GM23248 (cell line): ENCODE results near the gene KLHL2. TPM values are rescaled to one million over a fixed set of nuclear protein-coding genes. Genes with fewer than 3 reads are reported as not detected.

ENCODE experiments used
- DNase-seq: peaks from one replicate; pipeline ENCODE4 v3.0.0-alpha.2; 2015
- H2AFZ ChIP-seq: fragments of 200-600 bp; sonication (generic); 2 replicates; pipeline ENCODE4 v1.6.1; 2016; ENCODE audit warnings: antibody characterized with exemption
- H3F3A ChIP-seq: fragments of 200-600 bp; sonication (generic); 2 replicates; pipeline ENCODE4 v1.6.1; 2016; ENCODE audit warnings: mild to moderate bottlenecking, antibody characterized with exemption, mixed run types; ENCODE audit not compliant: insufficient read depth
- H3K27ac ChIP-seq: fragments of 200-600 bp; sonication (generic); 2 replicates; pipeline ENCODE4 v1.5.1; 2016; ENCODE audit warnings: mild to moderate bottlenecking
- H3K27me3 ChIP-seq: fragments of 200-600 bp; sonication (generic); replicated peaks from 2 replicates; pipeline ENCODE4 v1.6.1; 2016; ENCODE audit warnings: mild to moderate bottlenecking; ENCODE audit not compliant: insufficient read depth
- H3K36me3 ChIP-seq: fragments of 200-600 bp; sonication (generic); 2 replicates; pipeline ENCODE4 v1.6.1; 2016; ENCODE audit warnings: low read depth, mild to moderate bottlenecking
- H3K4me1 ChIP-seq: fragments of 200-600 bp; sonication (generic); 2 replicates; pipeline ENCODE4 v1.6.1; 2016; ENCODE audit warnings: mild to moderate bottlenecking; ENCODE audit not compliant: insufficient read depth
- H3K4me2 ChIP-seq: fragments of 200-600 bp; sonication (generic); one replicate; pipeline ENCODE4 v1.6.1; 2016; ENCODE audit warnings: mild to moderate bottlenecking; ENCODE audit not compliant: unreplicated experiment
- H3K4me3 ChIP-seq: fragments of 200-600 bp; sonication (generic); 2 replicates; pipeline ENCODE4 v1.5.1; 2016; ENCODE audit warnings: mild to moderate bottlenecking
- H3K79me2 ChIP-seq: fragments of 200-600 bp; sonication (generic); 2 replicates; pipeline ENCODE4 v1.6.1; 2016; ENCODE audit warnings: mild to moderate bottlenecking; ENCODE audit not compliant: insufficient read depth
- H3K9ac ChIP-seq: fragments of 200-600 bp; sonication (generic); 2 replicates; pipeline ENCODE4 v1.6.1; 2016; ENCODE audit warnings: mild to moderate bottlenecking
- H3K9me2 ChIP-seq: fragments of 200-600 bp; sonication (generic); 2 replicates; pipeline ENCODE4 v1.6.1; 2016; ENCODE audit warnings: mixed run types, mild to moderate bottlenecking, moderate library complexity; ENCODE audit not compliant: insufficient read depth
- H3K9me3 ChIP-seq: fragments of 200-600 bp; sonication (generic); one replicate; pipeline ENCODE4 v1.6.1; 2017; ENCODE audit warnings: low read depth
- H4K20me1 ChIP-seq: fragments of 200-600 bp; sonication (generic); 2 replicates; pipeline ENCODE4 v1.6.0; 2016; ENCODE audit not compliant: insufficient read depth
- EZH2 ChIP-seq: fragments of 200-600 bp; sonication (generic); IDR thresholded peaks from 2 replicates; pipeline ENCODE4 v1.6.1; 2018; ENCODE audit warnings: antibody characterized with exemption, mild to moderate bottlenecking; ENCODE audit not compliant: insufficient read depth, poor library complexity, severe bottlenecking
- EZH2phosphoT487 ChIP-seq: fragments of 200-600 bp; sonication (generic); IDR thresholded peaks from 2 replicates; pipeline ENCODE4 v1.6.1; 2018; ENCODE audit warnings: antibody characterized with exemption, moderate library complexity, mild to moderate bottlenecking, low read depth; ENCODE audit not compliant: insufficient read depth
- WGBS, 2 experiments: methylation state at CpG; one replicate each; pipeline ENCODE4 v1.1.6; 2015 to 2017; ENCODE audit warnings: low lambda C conversion rate in 2 of 2, low coverage in 1 of 2; ENCODE audit errors: missing lambda C conversion rate in 2 of 2; 5-methylcytosine and 5-hydroxymethylcytosine counted together
- in situ Hi-C: fragments of 300-500 bp; cut with MboI; formaldehyde crosslinking; loops from 2 replicates; pipeline ENCODE4 v1.15.0; 2020
- polyA plus RNA-seq: library from polyadenylated mRNA; unstranded; fragments of >200 nt; fragmentation: Nextera tagmentation; extraction: Ambion mirVana; gene quantifications from 2 replicates; pipeline ENCODE4 v1.2.1, GENCODE V29; 2016
- total RNA-seq: library from RNA; depleted of rRNA; stranded (reverse); fragments of >200 nt; shearing (Covaris generic); gene quantifications from 2 replicates; pipeline ENCODE4 v1.2.3, GENCODE V29; 2014

KLHL2 gene
- total and polyA plus RNA-seq, 2 experiments from 2014 or later = 11.0 to 20.2 TPM

GRCh38 chr4:165293061-165293460, 85.7 kb downstream of the KLHL2 start:
- H3K9me2 ChIP-seq = no peaks in the 10 kb centered on the region
- in situ Hi-C loops = no loop called here

GRCh38 chr4:165293927-165294649, 86.7 kb downstream of the KLHL2 start:
- Histone ChIP-seq H3K36me3 (no peaks in the 10 kb centered on the region), H3K27ac (no peak overlapping the region), H3K9me2 (no peaks in the 10 kb centered on the region), H2AFZ (no peak overlapping the region), H3F3A (0 out of 2 replicates have a peak, but pooled peaks cover under 1% of the 10 kb centered on the region), H3K27me3 (no peaks in the 10 kb centered on the region), H3K79me2 (no peaks in the 10 kb centered on the region), H3K9ac (no peak overlapping the region), H3K4me2 (no peak overlapping the region), H4K20me1 (no peaks in the 10 kb centered on the region), H3K4me3 (no peak overlapping the region), H3K4me1 (peaks cover 2% of the 10 kb centered on the region), H3K9me3 (no peaks in the 10 kb centered on the region)
- in situ Hi-C loops = no loop called here
- TF ChIP-seq EZH2 (no peak), EZH2phosphoT487 (no peak)
- DNase-seq = no peak
- WGBS, 2 experiments = 52 to 57% methylated on average over 2 of the region's 2 CpGs

More at GRCh38 chr4:165293061-165293460, 85.7 kb downstream of the KLHL2 start:
- H3F3A ChIP-seq = peaks cover 10% of the 10 kb centered on the region; the same call in 1 of the 2 replicates
- no peak overlapping the region for H2AFZ ChIP-seq
- H3K9me3 ChIP-seq = no peaks in the 10 kb centered on the region
- no peaks in the 10 kb centered on the region for H3K36me3 ChIP-seq
- H3K27ac ChIP-seq = no peak overlapping the region
- H3K79me2 ChIP-seq = no peaks in the 10 kb centered on the region
- WGBS, 2 experiments = 97 to 98% methylated on average over 6 of the region's 6 CpGs
- H3K4me2 ChIP-seq = no peak overlapping the region
- H4K20me1 ChIP-seq = no peaks in the 10 kb centered on the region
- TF ChIP-seq EZH2phosphoT487 = no peak
- no peak for TF ChIP-seq EZH2
- no peak overlapping the region for H3K9ac ChIP-seq
- H3K4me1 ChIP-seq = peaks cover 12% of the 10 kb centered on the region
- H3K4me3 ChIP-seq = no peak overlapping the region
- DNase-seq = no peak
- no peaks in the 10 kb centered on the region for H3K27me3 ChIP-seq

- DNase-seq = no peak
- TF ChIP-seq EZH2 (no peak), EZH2phosphoT487 (no peak)
- Histone ChIP-seq H3K27me3 (no peaks in the 10 kb centered on the region), H3K9ac (no peak overlapping the region), H3K9me2 (no peaks in the 10 kb centered on the region), H3K27ac (no peak overlapping the region), H3K4me3 (no peak overlapping the region), H2AFZ (no peak overlapping the region), H3K9me3 (no peaks in the 10 kb centered on the region), H3K4me2 (no peak overlapping the region), H3K4me1 (no peaks in the 10 kb centered on the region), H4K20me1 (no peaks in the 10 kb centered on the region), H3K36me3 (no peaks in the 10 kb centered on the region), H3F3A (no peaks in the 10 kb centered on the region), H3K79me2 (no peaks in the 10 kb centered on the region)
- in situ Hi-C loops = no loop called here
- WGBS, 2 experiments = 78 to 81% methylated on average over 5 of the region's 5 CpGs
Observed at GRCh38 chr4:165294907-165295306, 87.5 kb downstream of the KLHL2 start.

GRCh38 chr4:165297626-165298025, 90.3 kb downstream of the KLHL2 start:
- Histone ChIP-seq H3K79me2 (no peaks in the 10 kb centered on the region), H3K9me3 (no peaks in the 10 kb centered on the region), H3K4me1 (peaks cover 5% of the 10 kb centered on the region), H3K9me2 (no peaks in the 10 kb centered on the region), H3K36me3 (no peaks in the 10 kb centered on the region), H3K4me3 (no peak overlapping the region), H4K20me1 (no peaks in the 10 kb centered on the region), H3F3A (no peaks in the 10 kb centered on the region), H3K4me2 (no peak overlapping the region), H3K9ac (no peak overlapping the region), H2AFZ (no peak overlapping the region), H3K27ac (no peak overlapping the region), H3K27me3 (no peaks in the 10 kb centered on the region)
- in situ Hi-C loops = no loop called here
- WGBS, 2 experiments = 94 to 96% methylated on average over 8 of the region's 8 CpGs
- TF ChIP-seq EZH2phosphoT487 (no peak), EZH2 (no peak)
- DNase-seq = no peak
